ENCODE measurements around the gene TLE1. TPM values are rescaled to one million over a fixed set of nuclear protein-coding genes. Genes with fewer than 3 reads are reported as not detected.

The TLE1 gene
- total RNA-seq, 1 experiment from 2014 or later, result 97.7 TPM

- Mint-ChIP-seq H3K27me3 (ENCODE audit: low read depth) (no peaks in the 10 kb centered on the region; the same call in 1 of the 2 replicates), H3K9me3 (no peaks in the 10 kb centered on the region), H3K36me3 (no peaks in the 10 kb centered on the region), H3K4me3 (no peak overlapping the region), H3K27ac (no peak overlapping the region), H3K4me1 (peaks cover 30% of the 10 kb centered on the region)
- no peak for DNase-seq (ENCODE audit: low spot score)
- no peak for ATAC-seq
- TF ChIP-seq RELA (CRISPR knock-in tag; IDR thresholded peaks at IDR 0.05; ENCODE audit: borderline replicate concordance) (no peak), ZNF423 (CRISPR knock-in tag; IDR thresholded peaks at IDR 0.05) (no peak), ARID4B (CRISPR knock-in tag; IDR thresholded peaks at IDR 0.05; ENCODE audit: borderline replicate concordance) (no peak), ZNF281 (CRISPR knock-in tag; IDR thresholded peaks at IDR 0.05) (no peak), SOX15 (CRISPR knock-in tag; IDR thresholded peaks at IDR 0.05) (no peak), ZNF416 (CRISPR knock-in tag; IDR thresholded peaks at IDR 0.05) (no peak), E2F4 (CRISPR knock-in tag; IDR thresholded peaks at IDR 0.05; ENCODE audit: borderline replicate concordance, low read depth) (no peak), NR2C2 (CRISPR knock-in tag; IDR thresholded peaks at IDR 0.05) (no peak), ZNF532 (CRISPR knock-in tag; IDR thresholded peaks at IDR 0.05; ENCODE audit: borderline replicate concordance) (no peak), MYBL2 (CRISPR knock-in tag; IDR thresholded peaks at IDR 0.05) (no peak)
- ChIA-PET POLR2A (no interaction called here), CTCF (no interaction called here)
These were observed 124.7 kb downstream of the TLE1 start for GRCh38 chr9:81564632-81565031.

- no peak overlapping the region for H3K27ac Mint-ChIP-seq
- peaks cover 36% of the 10 kb centered on the region for H3K4me1 Mint-ChIP-seq
- ChIA-PET CTCF (no interaction called here), POLR2A (no interaction called here)
- no peaks in the 10 kb centered on the region for H3K36me3 Mint-ChIP-seq
- peaks cover 5% of the 10 kb centered on the region for H3K9me3 Mint-ChIP-seq
- ATAC-seq, result no peak
- no peak for DNase-seq (ENCODE audit: low spot score)
- peaks cover 3% of the 10 kb centered on the region; the same call in 1 of the 2 replicates for H3K27me3 Mint-ChIP-seq (ENCODE audit: low read depth)
- no peak overlapping the region for H3K4me3 Mint-ChIP-seq
- no peak for TF ChIP-seq ARID4B (CRISPR knock-in tag; IDR thresholded peaks at IDR 0.05; ENCODE audit: borderline replicate concordance)
- TF ChIP-seq E2F1 (CRISPR knock-in tag; IDR thresholded peaks at IDR 0.05), result no peak
- no peak for TF ChIP-seq IRF2 (CRISPR knock-in tag; IDR thresholded peaks at IDR 0.05; ENCODE audit: borderline replicate concordance, low read depth)
- no peak for TF ChIP-seq FOXJ3 (CRISPR knock-in tag; IDR thresholded peaks at IDR 0.05; ENCODE audit: borderline replicate concordance)
- no peak for TF ChIP-seq CTCF (IDR thresholded peaks at IDR 0.05)
These were observed 125.6 kb downstream of the TLE1 start for GRCh38 chr9:81563739-81564138.
